Measurements from ENCODE around the gene CYP3A5. TPM values are rescaled to one million over a fixed set of nuclear protein-coding genes. Genes with fewer than 3 reads are reported as not detected.
A peak's percentile ranks its signal among the peaks of the same experiment; 100 is the strongest.

The CYP3A5 gene
- polyA plus RNA-seq, 2 of the 4 experiments (the other 2 are of a cell fraction): 2.3 to 9.7 TPM

GRCh38 chr7:99601656-99602310 is 78.0 kb downstream of the CYP3A5 start:
- WGBS (ENCODE audit: missing lambda C conversion rate): 64% methylated on average over 7 of the region's 7 CpGs
- Histone ChIP-seq H3K27ac (no peak overlapping the region), H3K9me3 (no peaks in the 10 kb centered on the region), H3K4me3 (no peak overlapping the region), H3K4me2 (no peak overlapping the region), H3K4me1 (no peaks in the 10 kb centered on the region)
- ATAC-seq: peak; percentile 39 to 59; a peak in 4 of 6 replicates
- ChIA-PET POLR2A (no interaction called here), CTCF (interaction anchor here (0.7 to 1.4 kb wide), 2 partner anchors 15 to 216 kb away, joined by 3 to 6 read pairs; partner anchors contain the start of gene ZSCAN25)
- no peak for FAIRE-seq
- TF ChIP-seq CEBPB (IDR thresholded peaks at IDR 0.05): no peak
- TF ChIP-seq E2F6 (IDR thresholded peaks at IDR 0.05; ENCODE audit: borderline replicate concordance, low read depth): no peak
- TF ChIP-seq ZSCAN20 (CRISPR knock-in tag; IDR thresholded peaks at IDR 0.05): no peak
- no peak for TF ChIP-seq RARB (CRISPR knock-in tag; IDR thresholded peaks at IDR 0.05)
- TF ChIP-seq BHLHE40 (IDR thresholded peaks at IDR 0.05; ENCODE audit: low read depth, low read length): no peak
- no peak for DNase-seq (ENCODE audit: low read depth in 1 of 2, low spot score in 1 of 2)

GRCh38 chr7:99599836-99600235 is 80.0 kb downstream of the CYP3A5 start:
- POLR2A ChIA-PET: no interaction called here
- TF ChIP-seq E2F6 (IDR thresholded peaks at IDR 0.05; ENCODE audit: borderline replicate concordance, low read depth) (no peak), CBX2 (IDR thresholded peaks at IDR 0.05; ENCODE audit: borderline replicate concordance, low read depth) (no peak), JUNB (IDR thresholded peaks at IDR 0.05) (no peak)
- Histone ChIP-seq H3K4me1 (no peaks in the 10 kb centered on the region), H3K4me2 (no peak overlapping the region), H3K4me3 (no peak overlapping the region), H3K9me3 (no peaks in the 10 kb centered on the region), H3K27ac (no peak overlapping the region)
- FAIRE-seq (no peak), DNase-seq (ENCODE audit: low read depth in 1 of 2, low spot score in 1 of 2) (no peak), ATAC-seq (no peak)
- CTCF ChIA-PET: interaction anchor here (0.6 kb wide), 1 partner anchor 396 kb away, joined by 3 read pairs; no protein-coding TSS in a partner anchor
- 67% methylated on average over 4 of the region's 4 CpGs for WGBS (ENCODE audit: missing lambda C conversion rate)

Small RNA genes lying within 50 kb of the gene (small RNA-seq; reads per million reads assigned to genes)
- gene CYP3A51P (0 reads per million in 6 experiments), gene CYP3A7-CYP3A51P (0 reads per million in 6 experiments)

Other genes starting within 250 kb of the CYP3A5 start
- 3.9 and 5.1 TPM in 2 replicates for gene PTCD1, start 241.2 kb downstream of the CYP3A5 start, polyA plus RNA-seq (2011; rRNA removed)
- gene PTCD1, start 241.2 kb downstream of the CYP3A5 start, polyA plus RNA-seq (2017; fragmentation: RNase III; extraction: RNeasy Plus Mini Kit Qiagen cat#74134 plus additional on column Dnase treatment): 5.4 to 6.3 TPM (median 5.5 TPM) in 3 replicates
- 28.7 and 31.3 TPM in 2 replicates for gene CPSF4, start 241.1 kb downstream of the CYP3A5 start, polyA plus RNA-seq (2011; rRNA removed)
- 34.1 to 39.1 TPM (median 35.6 TPM) in 3 replicates for gene CPSF4, start 241.1 kb downstream of the CYP3A5 start, polyA plus RNA-seq (2017; fragmentation: RNase III; extraction: RNeasy Plus Mini Kit Qiagen cat#74134 plus additional on column Dnase treatment)
- 632 and 723 TPM in 2 replicates for gene ATP5MF, start 213.8 kb downstream of the CYP3A5 start, polyA plus RNA-seq (2011; rRNA removed)
- 1,491 to 1,707 TPM (median 1,548 TPM) in 3 replicates for gene ATP5MF, start 213.8 kb downstream of the CYP3A5 start, polyA plus RNA-seq (2017; fragmentation: RNase III; extraction: RNeasy Plus Mini Kit Qiagen cat#74134 plus additional on column Dnase treatment)
- gene ZNF789, start 207.1 kb downstream of the CYP3A5 start, polyA plus RNA-seq (2011; rRNA removed): 11.6 and 12.6 TPM in 2 replicates
- 7.5 to 8.8 TPM (median 7.7 TPM) in 3 replicates for gene ZNF789, start 207.1 kb downstream of the CYP3A5 start, polyA plus RNA-seq (2017; fragmentation: RNase III; extraction: RNeasy Plus Mini Kit Qiagen cat#74134 plus additional on column Dnase treatment)
- 12.8 and 13.9 TPM in 2 replicates for gene ZNF394, start 179.7 kb downstream of the CYP3A5 start, polyA plus RNA-seq (2011; rRNA removed)
- gene ZNF394, start 179.7 kb downstream of the CYP3A5 start, polyA plus RNA-seq (2017; fragmentation: RNase III; extraction: RNeasy Plus Mini Kit Qiagen cat#74134 plus additional on column Dnase treatment): 12.2 to 14.9 TPM (median 13.6 TPM) in 3 replicates
- gene ZKSCAN5, start 175.3 kb downstream of the CYP3A5 start, polyA plus RNA-seq (2011; rRNA removed): 14.1 and 15.7 TPM in 2 replicates
- 7.2 to 8.3 TPM (median 8.2 TPM) in 3 replicates for gene ZKSCAN5, start 175.3 kb downstream of the CYP3A5 start, polyA plus RNA-seq (2017; fragmentation: RNase III; extraction: RNeasy Plus Mini Kit Qiagen cat#74134 plus additional on column Dnase treatment)
- gene FAM200A, start 127.9 kb downstream of the CYP3A5 start, polyA plus RNA-seq (2011; rRNA removed): 7.5 and 9.8 TPM in 2 replicates
- gene FAM200A, start 127.9 kb downstream of the CYP3A5 start, polyA plus RNA-seq (2017; fragmentation: RNase III; extraction: RNeasy Plus Mini Kit Qiagen cat#74134 plus additional on column Dnase treatment): 5.3 to 6.1 TPM (median 5.9 TPM) in 3 replicates
- gene ZNF655, start 121.4 kb downstream of the CYP3A5 start, polyA plus RNA-seq (2011; rRNA removed): 78.4 and 85.1 TPM in 2 replicates
- 56.1 to 67.8 TPM (median 56.5 TPM) in 3 replicates for gene ZNF655, start 121.4 kb downstream of the CYP3A5 start, polyA plus RNA-seq (2017; fragmentation: RNase III; extraction: RNeasy Plus Mini Kit Qiagen cat#74134 plus additional on column Dnase treatment)
- gene TMEM225B, start 81.7 kb downstream of the CYP3A5 start, polyA plus RNA-seq (2011; rRNA removed): 5.4 and 7.7 TPM in 2 replicates
- 0.59 to 0.70 TPM (median 0.59 TPM) in 3 replicates for gene TMEM225B, start 81.7 kb downstream of the CYP3A5 start, polyA plus RNA-seq (2017; fragmentation: RNase III; extraction: RNeasy Plus Mini Kit Qiagen cat#74134 plus additional on column Dnase treatment)
- gene ZSCAN25, start 63.0 kb downstream of the CYP3A5 start, polyA plus RNA-seq (2011; rRNA removed): 9.3 and 10.1 TPM in 2 replicates
- gene ZSCAN25, start 63.0 kb downstream of the CYP3A5 start, polyA plus RNA-seq (2017; fragmentation: RNase III; extraction: RNeasy Plus Mini Kit Qiagen cat#74134 plus additional on column Dnase treatment): 6.3 to 7.5 TPM (median 6.4 TPM) in 3 replicates
- 0.16 and 0.34 TPM in 2 replicates for gene CYP3A7, start 55.2 kb upstream of the CYP3A5 start, polyA plus RNA-seq (2011; rRNA removed)
- gene CYP3A7, start 55.2 kb upstream of the CYP3A5 start, polyA plus RNA-seq (2017; fragmentation: RNase III; extraction: RNeasy Plus Mini Kit Qiagen cat#74134 plus additional on column Dnase treatment): 0.14 TPM in 1 of 3 replicates, not detected in the others
- gene CYP3A4, start 104.2 kb upstream of the CYP3A5 start, polyA plus RNA-seq (2011; rRNA removed): not detected in 2 replicates
- gene CYP3A4, start 104.2 kb upstream of the CYP3A5 start, polyA plus RNA-seq (2017; fragmentation: RNase III; extraction: RNeasy Plus Mini Kit Qiagen cat#74134 plus additional on column Dnase treatment): 0.03 TPM in 1 of 3 replicates, not detected in the others
- not detected in 2 replicates for gene CYP3A43, start 148.0 kb upstream of the CYP3A5 start, polyA plus RNA-seq (2011; rRNA removed)
- gene CYP3A43, start 148.0 kb upstream of the CYP3A5 start, polyA plus RNA-seq (2017; fragmentation: RNase III; extraction: RNeasy Plus Mini Kit Qiagen cat#74134 plus additional on column Dnase treatment): not detected in 3 replicates
- 0.09 and 0.15 TPM in 2 replicates for gene OR2AE1, start 197.0 kb upstream of the CYP3A5 start, polyA plus RNA-seq (2011; rRNA removed)
- not detected in 3 replicates for gene OR2AE1, start 197.0 kb upstream of the CYP3A5 start, polyA plus RNA-seq (2017; fragmentation: RNase III; extraction: RNeasy Plus Mini Kit Qiagen cat#74134 plus additional on column Dnase treatment)
- gene TRIM4, start 239.5 kb upstream of the CYP3A5 start, polyA plus RNA-seq (2011; rRNA removed): 33.8 and 34.3 TPM in 2 replicates
- gene TRIM4, start 239.5 kb upstream of the CYP3A5 start, polyA plus RNA-seq (2017; fragmentation: RNase III; extraction: RNeasy Plus Mini Kit Qiagen cat#74134 plus additional on column Dnase treatment): 25.6 to 26.5 TPM (median 25.9 TPM) in 3 replicates
- gene GJC3, start 249.6 kb upstream of the CYP3A5 start, polyA plus RNA-seq (2011; rRNA removed): 0.30 and 0.36 TPM in 2 replicates
- gene GJC3, start 249.6 kb upstream of the CYP3A5 start, polyA plus RNA-seq (2017; fragmentation: RNase III; extraction: RNeasy Plus Mini Kit Qiagen cat#74134 plus additional on column Dnase treatment): 0.10 to 0.20 TPM in 2 of 3 replicates, not detected in the other

All from A549 (cell line).